ENCODE measurements around the gene NXNL1. TPM values are rescaled to one million over a fixed set of nuclear protein-coding genes. Genes with fewer than 3 reads are reported as not detected.

Gene NXNL1
- total RNA-seq, 1 experiment from 2014 or later, result not detected

DNA sequence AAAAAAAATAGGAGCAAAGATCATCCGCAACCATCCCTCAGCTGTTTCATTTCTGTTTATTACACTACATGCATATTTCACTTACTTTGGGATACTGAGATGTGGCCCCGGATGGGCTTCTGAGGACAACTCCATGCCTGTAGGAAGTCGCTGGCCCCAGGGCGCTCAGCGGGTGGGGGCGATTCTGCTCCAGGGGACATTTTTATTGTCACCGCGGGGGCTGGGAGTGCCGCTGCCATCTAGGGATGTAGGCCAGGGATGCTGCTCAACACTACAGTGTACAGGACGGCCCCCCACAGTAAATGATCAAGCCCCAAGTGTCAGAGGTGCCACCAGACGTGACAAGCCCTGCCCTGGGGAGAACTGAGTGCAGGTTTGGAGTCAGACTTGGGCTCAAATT, 48.9 kb downstream of the NXNL1 start:
- no peaks in the 10 kb centered on the region for H3K9me3 ChIP-seq (ENCODE audit: low read length)
- H2AFZ ChIP-seq (ENCODE audit: low read length), result no peak overlapping the region
- H3K9me2 ChIP-seq (replicated peaks; ENCODE audit: low read length), result no peaks in the 10 kb centered on the region
- BruUV-seq (replicated peaks), result no TSS peak
- H3K4me3 ChIP-seq (ENCODE audit: low read length), result no peak overlapping the region
- H3K9ac ChIP-seq (ENCODE audit: low read length), result no peak overlapping the region
- intact Hi-C loops (cut with micrococcal nuclease), result no loop called here
- H3K4me1 ChIP-seq (ENCODE audit: insufficient read depth, low read length), result no peaks in the 10 kb centered on the region
- H4K20me1 ChIP-seq (ENCODE audit: low read length), result no peaks in the 10 kb centered on the region
- ATAC-seq (no peak), DNase-seq (no peak)
- H3K4me2 ChIP-seq (ENCODE audit: low read length), result no peak overlapping the region
- TF ChIP-seq EZH2phosphoT487 (IDR thresholded peaks at IDR 0.05; ENCODE audit: borderline replicate concordance, low read length), result no peak
- TF ChIP-seq EZH2 (IDR thresholded peaks at IDR 0.05; ENCODE audit: low read length, unreplicated experiment), result no peak
- TF ChIP-seq CTCF (conservative IDR thresholded peaks at IDR 0.05; ENCODE audit: low read depth, low read length), result no peak
- H3K27ac ChIP-seq (ENCODE audit: low read length), result no peak overlapping the region
- no peaks in the 10 kb centered on the region for H3K36me3 ChIP-seq (ENCODE audit: low read depth, low read length)
- H3F3A ChIP-seq (ENCODE audit: low read length, unreplicated experiment), result no peaks in the 10 kb centered on the region
- ChIA-PET POLR2A (ENCODE audit: unreplicated experiment) (no interaction called here), CTCF (no interaction called here)
- no peaks in the 10 kb centered on the region for H3K27me3 ChIP-seq (ENCODE audit: low read length)
- H3K79me2 ChIP-seq (ENCODE audit: low read length), result no peaks in the 10 kb centered on the region

DNA sequence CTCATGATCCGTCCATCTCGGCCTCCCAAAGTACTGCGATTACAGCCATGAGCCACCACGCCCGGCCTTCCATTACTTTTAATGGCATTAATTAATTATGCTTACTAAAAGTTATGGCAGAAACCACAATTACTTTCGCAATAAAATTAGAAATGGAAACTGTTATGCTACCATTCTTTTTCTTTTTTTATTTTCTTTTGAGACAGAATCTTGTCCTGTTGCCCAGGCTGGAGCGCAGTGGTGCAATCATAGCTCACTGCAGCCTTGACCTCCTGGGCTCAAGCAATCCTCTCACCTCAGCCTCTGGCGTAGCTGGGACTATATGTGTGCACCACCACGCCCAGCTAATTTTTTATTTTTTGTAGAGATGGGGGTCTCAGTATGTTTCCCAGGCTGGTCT, 50.7 kb downstream of the NXNL1 start:
- intact Hi-C loops (cut with micrococcal nuclease), result no loop called here
- Histone ChIP-seq H4K20me1 (ENCODE audit: low read length) (no peaks in the 10 kb centered on the region), H3K79me2 (ENCODE audit: low read length) (no peaks in the 10 kb centered on the region), H3K4me1 (ENCODE audit: insufficient read depth, low read length) (no peaks in the 10 kb centered on the region), H3K36me3 (ENCODE audit: low read depth, low read length) (no peaks in the 10 kb centered on the region), H3K9me2 (replicated peaks; ENCODE audit: low read length) (no peaks in the 10 kb centered on the region), H3K27ac (ENCODE audit: low read length) (no peak overlapping the region), H3F3A (ENCODE audit: low read length, unreplicated experiment) (no peaks in the 10 kb centered on the region), H3K9me3 (ENCODE audit: low read length) (no peaks in the 10 kb centered on the region), H3K27me3 (ENCODE audit: low read length) (no peaks in the 10 kb centered on the region), H2AFZ (ENCODE audit: low read length) (no peak overlapping the region), H3K4me2 (ENCODE audit: low read length) (no peak overlapping the region), H3K4me3 (ENCODE audit: low read length) (no peak overlapping the region), H3K9ac (ENCODE audit: low read length) (no peak overlapping the region)
- ChIA-PET POLR2A (ENCODE audit: unreplicated experiment) (no interaction called here), CTCF (no interaction called here)
- BruUV-seq (replicated peaks), result no TSS peak
- TF ChIP-seq EZH2 (IDR thresholded peaks at IDR 0.05; ENCODE audit: low read length, unreplicated experiment) (no peak), EZH2phosphoT487 (IDR thresholded peaks at IDR 0.05; ENCODE audit: borderline replicate concordance, low read length) (no peak), CTCF (conservative IDR thresholded peaks at IDR 0.05; ENCODE audit: low read depth, low read length) (no peak)
- ATAC-seq (no peak), DNase-seq (no peak)

DNA sequence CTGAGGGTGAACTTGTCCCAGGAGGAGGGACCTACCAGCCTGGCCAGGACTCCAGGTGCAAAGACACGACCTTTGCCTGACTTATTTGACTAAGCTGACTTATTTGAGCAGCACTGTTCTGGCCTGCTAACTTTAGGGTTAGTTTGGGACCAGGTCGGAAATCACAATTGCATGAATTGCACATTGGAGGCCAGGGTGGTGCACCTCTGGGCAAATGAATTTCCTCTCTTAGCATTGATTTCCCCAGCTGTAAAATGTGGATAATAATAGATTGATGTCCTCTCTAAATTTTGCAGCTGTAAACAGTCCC, 53.9 kb downstream of the NXNL1 start:
- no peaks in the 10 kb centered on the region for H3F3A ChIP-seq (ENCODE audit: low read length, unreplicated experiment)
- POLR2A ChIA-PET (ENCODE audit: unreplicated experiment), result no interaction called here
- intact Hi-C loops (cut with micrococcal nuclease), result no loop called here
- TF ChIP-seq CTCF (conservative IDR thresholded peaks at IDR 0.05; ENCODE audit: low read depth, low read length) (no peak), EZH2phosphoT487 (IDR thresholded peaks at IDR 0.05; ENCODE audit: borderline replicate concordance, low read length) (no peak), EZH2 (IDR thresholded peaks at IDR 0.05; ENCODE audit: low read length, unreplicated experiment) (no peak)
- H3K9me2 ChIP-seq (replicated peaks; ENCODE audit: low read length), result no peaks in the 10 kb centered on the region
- H3K4me3 ChIP-seq (ENCODE audit: low read length), result no peak overlapping the region
- H4K20me1 ChIP-seq (ENCODE audit: low read length), result no peaks in the 10 kb centered on the region
- DNase-seq (no peak), ATAC-seq (no peak)
- H3K4me2 ChIP-seq (ENCODE audit: low read length), result no peak overlapping the region
- no TSS peak for BruUV-seq (replicated peaks)
- no peaks in the 10 kb centered on the region for H3K27me3 ChIP-seq (ENCODE audit: low read length)
- H3K79me2 ChIP-seq (ENCODE audit: low read length), result no peaks in the 10 kb centered on the region
- CTCF ChIA-PET, result no interaction called here
- no peaks in the 10 kb centered on the region for H3K4me1 ChIP-seq (ENCODE audit: insufficient read depth, low read length)
- no peaks in the 10 kb centered on the region for H3K36me3 ChIP-seq (ENCODE audit: low read depth, low read length)
- no peak overlapping the region for H3K9ac ChIP-seq (ENCODE audit: low read length)
- H3K27ac ChIP-seq (ENCODE audit: low read length), result no peak overlapping the region
- no peaks in the 10 kb centered on the region for H3K9me3 ChIP-seq (ENCODE audit: low read length)
- no peak overlapping the region for H2AFZ ChIP-seq (ENCODE audit: low read length)

All from PC-3 (cell line).